ENCODE measurements around the gene LTBP1. TPM values are rescaled to one million over a fixed set of nuclear protein-coding genes. Genes with fewer than 3 reads are reported as not detected.
"Not testable (repeated sequence)": the region's sequence is repeated elsewhere in the genome, so short reads cannot be mapped to it uniquely, and the experiment has no call there.

LTBP1 gene
- total RNA-seq, 1 experiment from 2014 or later, result 2.2 TPM

DNA sequence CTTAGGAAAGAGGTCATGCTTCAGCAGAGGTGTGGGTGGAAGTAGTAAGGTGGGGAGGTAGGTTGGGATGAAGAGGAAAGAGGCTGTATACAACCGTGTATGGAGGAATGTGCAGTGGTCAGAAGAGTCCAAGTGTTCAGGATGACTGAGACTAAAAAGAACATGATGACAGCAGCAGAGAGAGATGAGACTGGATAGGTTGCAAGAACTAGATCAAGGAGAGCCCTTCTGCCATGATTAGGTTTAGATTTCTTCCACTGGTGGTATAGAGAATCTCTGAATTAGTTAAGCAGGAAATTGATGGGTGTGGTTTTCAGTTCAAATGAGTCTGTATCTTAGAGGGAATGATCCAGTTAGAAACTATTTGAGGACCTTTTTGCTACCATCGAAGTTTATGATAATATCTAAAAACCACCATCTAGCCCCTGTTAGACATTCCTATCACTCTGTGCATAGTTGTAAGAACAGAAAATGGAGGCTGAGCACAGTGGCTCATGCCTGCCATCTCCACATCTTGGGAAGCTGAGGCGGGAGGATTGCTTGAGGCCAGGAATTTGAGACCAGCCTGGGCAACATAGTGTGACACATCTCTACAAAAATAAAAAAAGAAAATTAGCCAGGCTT, 221.0 kb downstream of the LTBP1 start:
- Histone ChIP-seq H3K9me3 (ENCODE audit: low read depth, low read length, poor library complexity, severe bottlenecking) (no peaks in the 10 kb centered on the region), H3K36me3 (ENCODE audit: insufficient read depth, low read length, poor library complexity, severe bottlenecking) (no peaks in the 10 kb centered on the region), H3K4me3 (ENCODE audit: low read depth, low read length, poor library complexity, severe bottlenecking) (no peak overlapping the region), H3K4me1 (ENCODE audit: insufficient read depth, low read length, poor library complexity, severe bottlenecking) (no peaks in the 10 kb centered on the region), H3K27ac (ENCODE audit: low read depth, low read length, poor library complexity, severe bottlenecking) (no peak overlapping the region), H3K27me3 (replicated peaks; ENCODE audit: insufficient read depth, low read depth, low read length, poor library complexity) (no peaks in the 10 kb centered on the region)
- POLR2A ChIA-PET (ENCODE audit: low non-redundant PET), result no interaction called here
- intact Hi-C loops (cut with micrococcal nuclease; ENCODE audit: unreplicated experiment), result no loop called here
- CTCF ChIA-PET, result no interaction called here
- no TSS peak for BruUV-seq (replicated peaks)
- TF ChIP-seq, protein P1, sequence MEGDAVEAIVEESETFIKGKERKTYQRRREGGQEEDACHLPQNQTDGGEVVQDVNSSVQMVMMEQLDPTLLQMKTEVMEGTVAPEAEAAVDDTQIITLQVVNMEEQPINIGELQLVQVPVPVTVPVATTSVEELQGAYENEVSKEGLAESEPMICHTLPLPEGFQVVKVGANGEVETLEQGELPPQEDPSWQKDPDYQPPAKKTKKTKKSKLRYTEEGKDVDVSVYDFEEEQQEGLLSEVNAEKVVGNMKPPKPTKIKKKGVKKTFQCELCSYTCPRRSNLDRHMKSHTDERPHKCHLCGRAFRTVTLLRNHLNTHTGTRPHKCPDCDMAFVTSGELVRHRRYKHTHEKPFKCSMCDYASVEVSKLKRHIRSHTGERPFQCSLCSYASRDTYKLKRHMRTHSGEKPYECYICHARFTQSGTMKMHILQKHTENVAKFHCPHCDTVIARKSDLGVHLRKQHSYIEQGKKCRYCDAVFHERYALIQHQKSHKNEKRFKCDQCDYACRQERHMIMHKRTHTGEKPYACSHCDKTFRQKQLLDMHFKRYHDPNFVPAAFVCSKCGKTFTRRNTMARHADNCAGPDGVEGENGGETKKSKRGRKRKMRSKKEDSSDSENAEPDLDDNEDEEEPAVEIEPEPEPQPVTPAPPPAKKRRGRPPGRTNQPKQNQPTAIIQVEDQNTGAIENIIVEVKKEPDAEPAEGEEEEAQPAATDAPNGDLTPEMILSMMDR (conservative IDR thresholded peaks at IDR 0.05; ENCODE audit: low read depth, low read length), result no peak
- TF ChIP-seq EZH2 (IDR thresholded peaks at IDR 0.05; ENCODE audit: borderline replicate concordance, low read depth, low read length, poor library complexity, severe bottlenecking), result no peak
- no peak for DNase-seq (ENCODE audit: low spot score)

GRCh38 chr2:33168425-33168824, 221.7 kb downstream of the LTBP1 start:
- no peak for DNase-seq (ENCODE audit: low spot score)
- Histone ChIP-seq H3K9me3 (ENCODE audit: low read depth, low read length, poor library complexity, severe bottlenecking) (no peaks in the 10 kb centered on the region), H3K27me3 (replicated peaks; ENCODE audit: insufficient read depth, low read depth, low read length, poor library complexity) (no peaks in the 10 kb centered on the region), H3K36me3 (ENCODE audit: insufficient read depth, low read length, poor library complexity, severe bottlenecking) (no peaks in the 10 kb centered on the region), H3K4me3 (ENCODE audit: low read depth, low read length, poor library complexity, severe bottlenecking) (no peak overlapping the region), H3K27ac (ENCODE audit: low read depth, low read length, poor library complexity, severe bottlenecking) (no peak overlapping the region), H3K4me1 (ENCODE audit: insufficient read depth, low read length, poor library complexity, severe bottlenecking) (no peaks in the 10 kb centered on the region)
- ChIA-PET POLR2A (ENCODE audit: low non-redundant PET) (no interaction called here), CTCF (no interaction called here)
- no TSS peak for BruUV-seq (replicated peaks)
- intact Hi-C loops (cut with micrococcal nuclease; ENCODE audit: unreplicated experiment), result no loop called here
- TF ChIP-seq EZH2 (IDR thresholded peaks at IDR 0.05; ENCODE audit: borderline replicate concordance, low read depth, low read length, poor library complexity, severe bottlenecking), result no peak
- TF ChIP-seq, protein P1 (conservative IDR thresholded peaks at IDR 0.05; ENCODE audit: low read depth, low read length), result no peak

DNA sequence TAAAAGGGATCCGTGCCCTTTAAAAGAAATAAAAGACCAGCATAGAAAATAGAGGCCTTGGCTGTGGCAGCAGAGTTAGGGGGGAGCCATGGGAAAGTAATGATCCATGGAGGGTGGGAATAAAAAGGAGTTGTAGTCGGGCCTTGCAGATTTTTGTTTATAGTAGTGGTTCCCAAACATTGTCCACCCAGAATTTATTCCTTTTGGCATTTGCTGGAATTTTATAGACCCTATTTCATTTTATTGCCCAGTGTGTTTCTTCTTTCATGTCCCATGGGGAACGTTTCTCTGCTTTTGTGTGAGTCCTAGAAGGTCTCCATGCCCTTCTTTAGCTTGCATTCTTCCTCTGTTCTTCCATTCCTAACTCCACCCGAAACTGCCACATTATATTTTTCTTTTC, 222.2 kb downstream of the LTBP1 start:
- Histone ChIP-seq H3K27me3 (replicated peaks; ENCODE audit: insufficient read depth, low read depth, low read length, poor library complexity) (no peaks in the 10 kb centered on the region), H3K4me1 (ENCODE audit: insufficient read depth, low read length, poor library complexity, severe bottlenecking) (no peaks in the 10 kb centered on the region), H3K36me3 (ENCODE audit: insufficient read depth, low read length, poor library complexity, severe bottlenecking) (no peaks in the 10 kb centered on the region), H3K27ac (ENCODE audit: low read depth, low read length, poor library complexity, severe bottlenecking) (no peak overlapping the region), H3K4me3 (ENCODE audit: low read depth, low read length, poor library complexity, severe bottlenecking) (no peak overlapping the region), H3K9me3 (ENCODE audit: low read depth, low read length, poor library complexity, severe bottlenecking) (no peaks in the 10 kb centered on the region)
- POLR2A ChIA-PET (ENCODE audit: low non-redundant PET), result no interaction called here
- DNase-seq (ENCODE audit: low spot score), result no peak
- BruUV-seq (replicated peaks), result no TSS peak
- CTCF ChIA-PET, result no interaction called here
- intact Hi-C loops (cut with micrococcal nuclease; ENCODE audit: unreplicated experiment), result no loop called here
- TF ChIP-seq, protein P1 (conservative IDR thresholded peaks at IDR 0.05; ENCODE audit: low read depth, low read length), result no peak
- TF ChIP-seq EZH2 (IDR thresholded peaks at IDR 0.05; ENCODE audit: borderline replicate concordance, low read depth, low read length, poor library complexity, severe bottlenecking), result no peak

DNA sequence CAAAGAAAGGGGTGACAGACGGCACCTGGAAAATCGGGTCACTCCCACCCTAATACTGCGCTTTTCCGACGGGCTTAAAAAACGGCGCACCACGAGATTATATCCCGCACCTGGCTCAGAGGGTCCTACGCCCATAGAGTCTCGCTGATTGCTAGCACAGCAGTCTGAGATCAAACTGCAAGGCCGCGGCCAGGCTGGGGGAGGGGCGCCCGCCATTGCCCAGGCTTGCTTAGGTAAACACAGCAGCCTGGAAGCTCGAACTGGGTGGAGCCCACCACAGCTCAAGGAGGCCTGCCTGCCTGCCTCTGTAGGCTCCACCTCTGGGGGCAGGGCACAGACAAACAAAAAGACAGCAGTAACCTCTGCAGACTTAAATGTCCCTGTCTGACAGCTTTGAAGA, 223.5 kb downstream of the LTBP1 start:
- H3K9me3 ChIP-seq (ENCODE audit: low read depth, low read length, poor library complexity, severe bottlenecking); H3K36me3 ChIP-seq (ENCODE audit: insufficient read depth, low read length, poor library complexity, severe bottlenecking); H3K4me3 ChIP-seq (ENCODE audit: low read depth, low read length, poor library complexity, severe bottlenecking); H3K4me1 ChIP-seq (ENCODE audit: insufficient read depth, low read length, poor library complexity, severe bottlenecking); POLR2A ChIA-PET (ENCODE audit: low non-redundant PET); DNase-seq (ENCODE audit: low spot score); CTCF ChIA-PET; H3K27me3 ChIP-seq (replicated peaks; ENCODE audit: insufficient read depth, low read depth, low read length, poor library complexity); H3K27ac ChIP-seq (ENCODE audit: low read depth, low read length, poor library complexity, severe bottlenecking); BruUV-seq (replicated peaks); intact Hi-C loops (cut with micrococcal nuclease; ENCODE audit: unreplicated experiment): not testable (repeated sequence)
